Left renal cortex interstitium (tissue), 4 donors: ENCODE measurements around the gene C11orf91. TPM values are rescaled to one million over a fixed set of nuclear protein-coding genes. Genes with fewer than 3 reads are reported as not detected.

Experiments used
- DNase-seq, 4 donors: peaks; one replicate each; pipeline ENCODE4 v3.0.0-alpha.2; 2013; ENCODE audit warnings: low read depth in 4 of 4, low spot score in 2 of 4, missing footprints in 1 of 4
- polyA plus RNA-seq, 4 donors: library from polyadenylated mRNA; unstranded; fragments of 120-200 nt; gene quantifications; one replicate each; pipeline ENCODE4 v1.2.1, GENCODE V29; 2013; ENCODE audit not compliant: insufficient read length in 4 of 4

C11orf91 gene
- polyA plus RNA-seq, 4 donors: not detected

DNA sequence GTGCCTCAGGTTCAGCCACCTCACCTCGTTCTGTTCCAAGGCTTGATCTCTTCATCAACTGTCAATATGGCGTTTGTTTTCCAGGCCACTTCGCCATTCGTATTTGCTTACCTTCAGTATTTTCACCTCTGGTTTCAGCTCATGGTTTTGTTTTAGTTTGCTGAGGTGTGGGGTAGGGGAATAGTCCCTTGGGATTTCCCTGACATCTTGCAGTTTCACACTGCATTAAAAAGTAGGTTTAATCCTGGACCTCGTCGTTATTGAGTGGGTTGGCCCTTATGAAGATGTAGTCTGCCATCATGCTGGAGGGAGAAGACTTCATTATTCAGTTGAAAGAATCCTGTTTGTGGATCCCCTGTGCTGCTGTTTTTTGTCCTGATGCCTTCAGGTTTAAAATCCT, 46.0 kb downstream of the C11orf91 start:
- DNase-seq: no peak

DNA sequence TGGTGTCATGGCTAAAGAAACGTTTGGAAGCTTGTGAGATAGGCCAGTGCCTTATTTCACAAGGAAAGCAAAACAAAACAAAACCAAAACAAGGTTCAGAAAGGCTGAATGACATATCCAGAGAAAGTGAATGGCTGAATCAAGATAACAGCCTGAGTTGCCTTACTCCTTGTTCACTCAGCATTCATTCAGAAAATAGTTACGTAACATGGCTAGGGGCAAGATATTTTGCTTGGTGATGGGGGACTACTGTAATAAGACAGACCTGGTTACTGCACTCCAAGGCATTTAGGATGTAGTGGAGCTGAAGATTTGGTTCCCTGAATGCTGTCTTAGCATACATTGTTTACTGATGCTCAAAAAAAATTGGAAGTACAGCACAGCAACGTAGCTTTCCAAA, 47.7 kb downstream of the C11orf91 start:
- DNase-seq: no peak

DNA sequence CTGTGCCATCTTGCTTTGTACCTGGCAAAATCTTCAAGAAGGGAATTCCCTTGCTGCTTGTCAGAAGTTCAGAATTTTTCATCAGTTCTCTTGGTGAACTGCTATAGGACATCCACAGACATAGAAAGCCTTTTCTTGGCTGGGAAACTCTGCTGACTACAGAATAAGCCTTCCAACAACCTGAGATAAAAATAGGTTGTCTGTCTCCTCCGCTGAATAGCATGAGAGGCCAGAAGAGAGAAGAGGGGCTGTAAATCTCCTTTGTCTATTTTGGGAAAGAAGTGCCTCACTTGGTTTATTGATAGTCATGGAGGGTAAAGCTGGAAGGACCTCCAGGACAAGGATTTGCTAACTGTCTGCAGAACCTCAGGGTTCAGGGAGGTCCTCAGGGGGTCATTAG, 48.2 kb downstream of the C11orf91 start:
- DNase-seq: no peak

DNA sequence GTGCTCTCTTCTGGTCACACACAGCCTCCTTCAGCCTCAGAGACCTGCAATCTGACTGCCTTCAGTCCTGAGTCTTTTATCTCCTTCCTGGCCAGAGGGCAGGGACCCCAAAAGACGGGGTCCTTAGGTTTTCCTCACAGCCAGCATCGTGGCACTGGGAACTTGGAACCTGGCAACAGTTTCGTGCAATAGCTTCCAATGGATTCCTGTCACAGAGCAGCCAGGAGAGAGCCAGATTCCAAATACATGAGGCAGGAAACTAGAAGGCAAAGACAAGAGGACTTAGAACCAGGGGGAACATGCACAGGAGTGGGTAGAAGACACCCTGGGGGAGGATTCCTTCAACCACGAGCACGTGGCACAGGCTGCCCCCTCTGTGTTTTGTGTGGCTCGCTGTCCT, 48.6 kb downstream of the C11orf91 start:
- DNase-seq: no peak

DNA sequence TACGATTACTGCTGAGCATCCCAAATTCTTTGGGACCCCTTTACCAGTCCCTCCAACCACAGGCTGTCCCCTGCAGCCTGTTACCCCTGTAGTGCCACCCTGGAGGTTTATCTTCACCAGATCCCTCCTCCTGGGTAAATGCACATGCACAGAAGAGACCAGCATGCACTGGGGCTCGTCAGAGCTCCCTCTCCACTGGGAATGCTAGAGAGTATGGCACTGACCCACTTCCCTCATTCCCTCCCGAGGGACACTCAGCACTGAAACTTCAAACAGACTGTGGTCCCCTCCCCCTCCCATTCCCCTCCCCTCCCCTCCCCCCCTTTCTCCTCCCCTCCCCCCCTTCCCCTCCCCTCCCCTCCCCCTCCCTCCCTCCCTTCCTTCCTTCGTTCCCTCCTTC, 49.1 kb downstream of the C11orf91 start:
- DNase-seq: no peak

DNA sequence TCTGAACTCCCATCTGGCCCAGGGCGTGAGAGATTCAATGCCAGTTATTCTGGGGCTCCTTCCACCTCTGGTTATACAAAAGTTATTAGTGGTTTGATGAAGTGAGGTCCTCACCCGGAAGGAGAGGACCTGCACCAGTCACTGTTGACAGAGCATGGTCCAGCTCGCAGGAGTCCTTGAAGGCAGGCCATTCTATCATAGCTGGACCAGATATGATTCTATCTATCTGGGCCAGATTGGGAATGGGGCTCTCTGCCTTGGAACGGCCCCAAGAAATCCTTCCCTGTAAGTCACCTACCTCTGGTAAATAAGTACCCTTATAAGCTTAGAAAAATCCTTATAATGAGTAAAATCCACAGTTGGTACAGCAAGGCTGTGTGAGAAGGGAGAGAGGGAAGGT, 50.7 kb downstream of the C11orf91 start:
- DNase-seq: no peak

Other genes starting within 250 kb of the C11orf91 start
- gene CD59, start 35.6 kb upstream of the C11orf91 start, polyA plus RNA-seq: 100 to 1,000 TPM; 210 to 333 (median 247) TPM
- 10 to 100 TPM; 46.3 to 62.2 (median 56.0) TPM for gene FBXO3, start 73.7 kb upstream of the C11orf91 start, polyA plus RNA-seq
- 10 to 100 TPM; 26.7 to 40.4 (median 31.1) TPM for gene LMO2, start 191.2 kb upstream of the C11orf91 start, polyA plus RNA-seq